Endodermal cell (in vitro differentiated cells): Measurements from ENCODE around the gene CTU1. TPM values are rescaled to one million over a fixed set of nuclear protein-coding genes. Genes with fewer than 3 reads are reported as not detected.

Source experiments
- DNase-seq: peaks from one replicate; pipeline ENCODE4 v3.0.0-alpha.2; 2017
- H3K27ac ChIP-seq: 2 replicates; pipeline ENCODE4 v1.5.1; 2013; ENCODE audit warnings: mild to moderate bottlenecking, low read depth, low read length, moderate library complexity
- H3K27me3 ChIP-seq: 2 replicates; pipeline ENCODE4 v1.6.1; 2013; ENCODE audit warnings: mild to moderate bottlenecking, low read length, moderate library complexity; ENCODE audit not compliant: insufficient read depth, control insufficient read depth, poor library complexity, severe bottlenecking
- H3K36me3 ChIP-seq: 2 replicates; pipeline ENCODE4 v1.7.0; 2013; ENCODE audit warnings: mild to moderate bottlenecking, low read length, moderate library complexity; ENCODE audit not compliant: control insufficient read depth, insufficient read depth
- H3K4me1 ChIP-seq: one replicate; pipeline ENCODE4 v1.7.0; 2013; ENCODE audit warnings: low read length; ENCODE audit not compliant: control insufficient read depth, insufficient read depth
- H3K4me3 ChIP-seq: 2 replicates; pipeline ENCODE4 v1.5.1; 2013; ENCODE audit warnings: mild to moderate bottlenecking, low read length, moderate library complexity
- H3K9ac ChIP-seq: 2 replicates; pipeline ENCODE4 v1.6.1; 2013; ENCODE audit warnings: mild to moderate bottlenecking, low read length, moderate library complexity; ENCODE audit not compliant: poor library complexity, severe bottlenecking; ENCODE audit errors: extremely low read depth
- H3K9me3 ChIP-seq: 2 replicates; pipeline ENCODE4 v1.6.1; 2013; ENCODE audit warnings: mild to moderate bottlenecking, low read length, moderate library complexity; ENCODE audit not compliant: control insufficient read depth
- H3K27ac Mint-ChIP-seq: 2 replicates; pipeline ENCODE4 v1.8.0; 2020; ENCODE audit warnings: mixed read lengths
- H3K27me3 Mint-ChIP-seq: 2 replicates; pipeline ENCODE4 v1.8.0; 2021; ENCODE audit warnings: mild to moderate bottlenecking, mixed read lengths; ENCODE audit not compliant: insufficient read depth
- H3K36me3 Mint-ChIP-seq: 2 replicates; pipeline ENCODE4 v1.8.0; 2020; ENCODE audit warnings: low read depth, mixed read lengths
- H3K4me1 Mint-ChIP-seq: 2 replicates; pipeline ENCODE4 v1.8.0; 2020; ENCODE audit warnings: mixed read lengths
- H3K4me3 Mint-ChIP-seq: 2 replicates; pipeline ENCODE4 v1.8.0; 2020; ENCODE audit warnings: mild to moderate bottlenecking, moderate library complexity, mixed read lengths
- H3K9me3 Mint-ChIP-seq: 2 replicates; pipeline ENCODE4 v1.8.0; 2020; ENCODE audit warnings: mild to moderate bottlenecking, mixed read lengths
- WGBS, 2 experiments: methylation state at CpG; one replicate each; pipeline versions ENCODE4 v1.1.5 to v1.1.7; 2013; ENCODE audit warnings: missing lambda C conversion rate in 2 of 2, mixed read lengths in 1 of 2; ENCODE audit not compliant: insufficient coverage in 1 of 2, insufficient read length in 1 of 2; 5-methylcytosine and 5-hydroxymethylcytosine counted together
- total RNA-seq, 2 donors: library from RNA; stranded (reverse); fragmentation: NEBNext Ultra II Directional in 1 of 2; extraction: Animal tissue kit (Norgen Biotek cat#: 25700) in 1 of 2; gene quantifications; 2 replicates in 1 of 2; 3 replicates in 1 of 2; pipeline ENCODE4 v1.2.1, GENCODE V29; 2021
- TF ChIP-seq, protein P1 (sequence below): fragments of 200-600 bp; sonication (generic); conservative IDR thresholded peaks from 2 replicates; pipeline ENCODE4 v1.5.0; 2021; ENCODE audit warnings: antibody characterized with exemption, mild to moderate bottlenecking

CTU1 gene
- total RNA-seq, 2 donors from 2014 or later: 5.1 to 5.7 TPM

DNA sequence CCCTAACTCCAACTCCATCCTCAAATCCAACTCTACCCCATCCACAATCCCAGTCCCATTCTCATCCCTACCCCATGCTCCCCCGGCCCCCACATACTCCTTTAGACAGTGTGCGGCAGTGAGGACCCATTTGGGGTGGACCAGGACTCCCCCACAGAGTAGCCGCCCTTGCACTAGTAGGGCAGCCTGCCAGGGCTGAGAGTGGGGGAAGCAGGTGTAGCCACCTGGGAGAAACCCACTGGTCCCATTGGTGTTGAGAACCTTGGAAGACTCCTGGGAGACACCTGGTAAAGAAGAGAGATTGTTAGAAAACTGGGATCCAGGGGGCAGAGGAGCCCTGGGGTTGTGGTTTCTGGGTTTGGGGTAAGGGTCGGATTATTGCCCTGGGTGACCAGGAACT is 47.9 kb downstream of the CTU1 start:
- no peaks in the 10 kb centered on the region for H3K9me3 Mint-ChIP-seq
- WGBS, 2 experiments: 67 to 71% methylated on average over 4 of the region's 4 CpGs
- no peak overlapping the region for H3K27ac Mint-ChIP-seq

GRCh38 chr19:51059715-51060114 is 48.5 kb downstream of the CTU1 start:
- DNase-seq: no peak
- H3K9me3 Mint-ChIP-seq: no peaks in the 10 kb centered on the region
- H3K4me1 ChIP-seq: no peaks in the 10 kb centered on the region
- H3K27ac ChIP-seq: no peak overlapping the region
- H3K4me1 Mint-ChIP-seq: no peaks in the 10 kb centered on the region
- H3K4me3 Mint-ChIP-seq: no peak overlapping the region
- H3K36me3 ChIP-seq: no peaks in the 10 kb centered on the region
- TF ChIP-seq, protein P1, sequence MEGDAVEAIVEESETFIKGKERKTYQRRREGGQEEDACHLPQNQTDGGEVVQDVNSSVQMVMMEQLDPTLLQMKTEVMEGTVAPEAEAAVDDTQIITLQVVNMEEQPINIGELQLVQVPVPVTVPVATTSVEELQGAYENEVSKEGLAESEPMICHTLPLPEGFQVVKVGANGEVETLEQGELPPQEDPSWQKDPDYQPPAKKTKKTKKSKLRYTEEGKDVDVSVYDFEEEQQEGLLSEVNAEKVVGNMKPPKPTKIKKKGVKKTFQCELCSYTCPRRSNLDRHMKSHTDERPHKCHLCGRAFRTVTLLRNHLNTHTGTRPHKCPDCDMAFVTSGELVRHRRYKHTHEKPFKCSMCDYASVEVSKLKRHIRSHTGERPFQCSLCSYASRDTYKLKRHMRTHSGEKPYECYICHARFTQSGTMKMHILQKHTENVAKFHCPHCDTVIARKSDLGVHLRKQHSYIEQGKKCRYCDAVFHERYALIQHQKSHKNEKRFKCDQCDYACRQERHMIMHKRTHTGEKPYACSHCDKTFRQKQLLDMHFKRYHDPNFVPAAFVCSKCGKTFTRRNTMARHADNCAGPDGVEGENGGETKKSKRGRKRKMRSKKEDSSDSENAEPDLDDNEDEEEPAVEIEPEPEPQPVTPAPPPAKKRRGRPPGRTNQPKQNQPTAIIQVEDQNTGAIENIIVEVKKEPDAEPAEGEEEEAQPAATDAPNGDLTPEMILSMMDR: no peak
- H3K27me3 Mint-ChIP-seq: peaks cover 13% of the 10 kb centered on the region
- 92% methylated on average over 5 of the region's 7 CpGs; no CpG with 5 or more reads in 1 of the 2 experiments for WGBS, 2 experiments
- H3K27ac Mint-ChIP-seq: no peak overlapping the region
- H3K36me3 Mint-ChIP-seq: no peaks in the 10 kb centered on the region
- no peaks in the 10 kb centered on the region for H3K27me3 ChIP-seq
- no peaks in the 10 kb centered on the region for H3K9me3 ChIP-seq
- H3K4me3 ChIP-seq: no peak overlapping the region
- no peak overlapping the region for H3K9ac ChIP-seq

More for the DNA sequence above, 47.9 kb downstream of the CTU1 start:
- H3K4me3 Mint-ChIP-seq: no peak overlapping the region
- H3K36me3 ChIP-seq: no peaks in the 10 kb centered on the region
- no peak overlapping the region for H3K4me3 ChIP-seq
- no peak for DNase-seq
- H3K9ac ChIP-seq: no peak overlapping the region
- TF ChIP-seq, protein P1: no peak
- peaks cover under 1% of the 10 kb centered on the region for H3K27me3 ChIP-seq
- no peak overlapping the region for H3K27ac ChIP-seq
- H3K27me3 Mint-ChIP-seq: peaks cover 15% of the 10 kb centered on the region
- H3K4me1 ChIP-seq: no peaks in the 10 kb centered on the region
- H3K4me1 Mint-ChIP-seq: peaks cover 1% of the 10 kb centered on the region
- H3K9me3 ChIP-seq: no peaks in the 10 kb centered on the region
- H3K36me3 Mint-ChIP-seq: no peaks in the 10 kb centered on the region

- Histone ChIP-seq H3K27ac (no peak overlapping the region), H3K9ac (no peak overlapping the region), H3K27me3 (no peaks in the 10 kb centered on the region), H3K36me3 (no peaks in the 10 kb centered on the region), H3K4me3 (no peak overlapping the region), H3K9me3 (no peaks in the 10 kb centered on the region), H3K4me1 (no peaks in the 10 kb centered on the region)
- H3K27me3 Mint-ChIP-seq: peaks cover 10% of the 10 kb centered on the region
- H3K9me3 Mint-ChIP-seq: no peaks in the 10 kb centered on the region
- TF ChIP-seq, protein P1: no peak
- H3K4me1 Mint-ChIP-seq: peaks cover 7% of the 10 kb centered on the region
- no peak overlapping the region for H3K27ac Mint-ChIP-seq
- no peaks in the 10 kb centered on the region for H3K36me3 Mint-ChIP-seq
- no peak for DNase-seq
- no peak overlapping the region for H3K4me3 Mint-ChIP-seq
These were observed 52.3 kb downstream of the CTU1 start for GRCh38 chr19:51055866-51056265.

Other genes with a start within 250 kb of the CTU1 start
- gene KLK2, start 235.0 kb downstream of the CTU1 start, total RNA-seq: under 1 TPM in 1 of 2 donors, not detected in 1; 0.35 TPM
- not detected for gene KLK4, start 197.0 kb downstream of the CTU1 start, total RNA-seq
- not detected for gene KLK5, start 155.4 kb downstream of the CTU1 start, total RNA-seq
- gene KLK6, start 138.8 kb downstream of the CTU1 start, total RNA-seq: under 1 TPM; 0.86 to 0.93 TPM
- gene KLK7, start 124.5 kb downstream of the CTU1 start, total RNA-seq: not detected
- gene KLK8, start 106.8 kb downstream of the CTU1 start, total RNA-seq: 1 to 10 TPM in 1 of 2 donors, not detected in 1; 1.1 TPM
- gene KLK10, start 88.7 kb downstream of the CTU1 start, total RNA-seq: under 1 TPM; 0.46 to 0.91 TPM
- gene KLK11, start 81.8 kb downstream of the CTU1 start, total RNA-seq: 1 to 10 TPM in 1 of 2 donors, under 1 TPM in 1; 0.29 to 2.5 TPM
- not detected for gene KLK12, start 73.4 kb downstream of the CTU1 start, total RNA-seq
- 1 to 10 TPM in 1 of 2 donors, under 1 TPM in 1; 0.42 to 3.4 TPM for gene KLK13, start 43.3 kb downstream of the CTU1 start, total RNA-seq
- gene KLK14, start 25.5 kb downstream of the CTU1 start, total RNA-seq: under 1 TPM; 0.55 to 0.71 TPM
- gene SIGLEC9, start 16.5 kb upstream of the CTU1 start, total RNA-seq: not detected
- gene SIGLEC7, start 33.9 kb upstream of the CTU1 start, total RNA-seq: not detected
- gene CD33, start 116.7 kb upstream of the CTU1 start, total RNA-seq: not detected
- not detected for gene SIGLECL1, start 142.7 kb upstream of the CTU1 start, total RNA-seq
- gene IGLON5, start 203.2 kb upstream of the CTU1 start, total RNA-seq: 10 to 100 TPM; 42.7 to 49.4 TPM
- 10 to 100 TPM in 1 of 2 donors, 1 to 10 TPM in 1; 6.4 to 11.5 TPM for gene VSIG10L, start 233.7 kb upstream of the CTU1 start, total RNA-seq